Adipose tissue (tissue), 3 donors: ENCODE measurements around the gene ADRM1. TPM values are rescaled to one million over a fixed set of nuclear protein-coding genes. Genes with fewer than 3 reads are reported as not detected.

Source experiments
- H3K27ac ChIP-seq: one replicate; pipeline ENCODE4 v1.5.1; 2013; ENCODE audit warnings: low read depth, low read length
- WGBS, 3 donors: extraction: QIAGEN DNeasy Blood & Tissue Kit; methylation state at CpG; one replicate each; pipeline ENCODE4 v1.1.7; 2013; 5-methylcytosine and 5-hydroxymethylcytosine counted together
- polyA plus RNA-seq, 3 donors: library from polyadenylated mRNA; stranded (reverse); fragments of 200-250 nt; gene quantifications; one replicate each; pipeline ENCODE4 v1.2.3, GENCODE V29; 2013
- donor health status: healthy with polysubstance abuse.
- donor health status: Bipolar disorder and iron deficiency.
- donor health status: healthy.

ADRM1 gene
- polyA plus RNA-seq, 3 donors = 73.2 to 131 (median 81.4) TPM

- H3K27ac ChIP-seq = no peak overlapping the region
Measured at GRCh38 chr20:62342910-62343309, 40.1 kb downstream of the ADRM1 start.

GRCh38 chr20:62344092-62344491 lies 41.3 kb downstream of the ADRM1 start:
- no peak overlapping the region for H3K27ac ChIP-seq
- 93 to 94% (median 94%) methylated on average over 5 of the region's 5 CpGs for WGBS, 3 donors

More at GRCh38 chr20:62342910-62343309, 40.1 kb downstream of the ADRM1 start:
- WGBS, 3 donors = 72 to 82% (median 80%) methylated on average over 10 of the region's 10 CpGs

GRCh38 chr20:62344782-62345181 lies 42.0 kb downstream of the ADRM1 start:
- H3K27ac ChIP-seq = no peak overlapping the region
- 86 to 94% (median 89%) methylated on average over 10 of the region's 10 CpGs for WGBS, 3 donors

- no peak overlapping the region for H3K27ac ChIP-seq
Measured at GRCh38 chr20:62345681-62346370, 43.0 kb downstream of the ADRM1 start.

GRCh38 chr20:62346398-62347150 lies 43.8 kb downstream of the ADRM1 start:
- 91 to 94% (median 92%) methylated on average over 34 of the region's 34 CpGs for WGBS, 3 donors
- no peak overlapping the region for H3K27ac ChIP-seq

More at GRCh38 chr20:62345681-62346370, 43.0 kb downstream of the ADRM1 start:
- WGBS, 3 donors = 80 to 92% (median 89%) methylated on average over 25 of the region's 25 CpGs

- no peak overlapping the region for H3K27ac ChIP-seq
- WGBS, 3 donors = 89 to 91% (median 90%) methylated on average over 10 of the region's 10 CpGs
Measured at GRCh38 chr20:62347151-62347404, 44.3 kb downstream of the ADRM1 start.

- WGBS, 3 donors = 83 to 90% (median 85%) methylated on average over 9 of the region's 9 CpGs
Measured at GRCh38 chr20:62347445-62347844, 44.6 kb downstream of the ADRM1 start.

GRCh38 chr20:62348604-62349003 lies 45.8 kb downstream of the ADRM1 start:
- 51 to 96% (median 93%) methylated on average over 1 of the region's 1 CpG for WGBS, 3 donors
- no peak overlapping the region for H3K27ac ChIP-seq

More at GRCh38 chr20:62347445-62347844, 44.6 kb downstream of the ADRM1 start:
- H3K27ac ChIP-seq = no peak overlapping the region

GRCh38 chr20:62349556-62350097 lies 46.8 kb downstream of the ADRM1 start:
- H3K27ac ChIP-seq = no peak overlapping the region
- WGBS, 3 donors = 81 to 85% (median 83%) methylated on average over 6 to 7 of the region's 7 CpGs

GRCh38 chr20:62350098-62350628 lies 47.4 kb downstream of the ADRM1 start:
- H3K27ac ChIP-seq = no peak overlapping the region
- WGBS, 3 donors = 71 to 84% (median 80%) methylated on average over 16 of the region's 16 CpGs

- no peak overlapping the region for H3K27ac ChIP-seq
- 81 to 89% (median 86%) methylated on average over 23 of the region's 23 CpGs for WGBS, 3 donors
Measured at GRCh38 chr20:62350629-62351422, 48.0 kb downstream of the ADRM1 start.

GRCh38 chr20:62351469-62352401 lies 48.9 kb downstream of the ADRM1 start:
- H3K27ac ChIP-seq = no peak overlapping the region
- 90 to 92% (median 91%) methylated on average over 50 to 60 of the region's 60 CpGs for WGBS, 3 donors

GRCh38 chr20:62352402-62353288 lies 49.8 kb downstream of the ADRM1 start:
- WGBS, 3 donors = 74 to 82% (median 79%) methylated on average over 43 of the region's 43 CpGs
- H3K27ac ChIP-seq = no peak overlapping the region

- 91 to 96% (median 91%) methylated on average over 14 to 16 of the region's 16 CpGs for WGBS, 3 donors
- H3K27ac ChIP-seq = no peak overlapping the region
Measured at GRCh38 chr20:62353289-62354030, 50.7 kb downstream of the ADRM1 start.

- no peak overlapping the region for H3K27ac ChIP-seq
- 83 to 91% (median 83%) methylated on average over 11 to 14 of the region's 14 CpGs for WGBS, 3 donors
Measured at GRCh38 chr20:62354031-62354808, 51.4 kb downstream of the ADRM1 start.
